KG1 (cell line): ENCODE data around the gene DENND4C.
"Not testable (repeated sequence)": the region's sequence is repeated elsewhere in the genome, so short reads cannot be mapped to it uniquely, and the experiment has no call there.

Experiments
- DNase-seq: peaks from one replicate; lab custom pipeline; 2025; lab: John Stamatoyannopoulos, UW

Gene DENND4C

DNA sequence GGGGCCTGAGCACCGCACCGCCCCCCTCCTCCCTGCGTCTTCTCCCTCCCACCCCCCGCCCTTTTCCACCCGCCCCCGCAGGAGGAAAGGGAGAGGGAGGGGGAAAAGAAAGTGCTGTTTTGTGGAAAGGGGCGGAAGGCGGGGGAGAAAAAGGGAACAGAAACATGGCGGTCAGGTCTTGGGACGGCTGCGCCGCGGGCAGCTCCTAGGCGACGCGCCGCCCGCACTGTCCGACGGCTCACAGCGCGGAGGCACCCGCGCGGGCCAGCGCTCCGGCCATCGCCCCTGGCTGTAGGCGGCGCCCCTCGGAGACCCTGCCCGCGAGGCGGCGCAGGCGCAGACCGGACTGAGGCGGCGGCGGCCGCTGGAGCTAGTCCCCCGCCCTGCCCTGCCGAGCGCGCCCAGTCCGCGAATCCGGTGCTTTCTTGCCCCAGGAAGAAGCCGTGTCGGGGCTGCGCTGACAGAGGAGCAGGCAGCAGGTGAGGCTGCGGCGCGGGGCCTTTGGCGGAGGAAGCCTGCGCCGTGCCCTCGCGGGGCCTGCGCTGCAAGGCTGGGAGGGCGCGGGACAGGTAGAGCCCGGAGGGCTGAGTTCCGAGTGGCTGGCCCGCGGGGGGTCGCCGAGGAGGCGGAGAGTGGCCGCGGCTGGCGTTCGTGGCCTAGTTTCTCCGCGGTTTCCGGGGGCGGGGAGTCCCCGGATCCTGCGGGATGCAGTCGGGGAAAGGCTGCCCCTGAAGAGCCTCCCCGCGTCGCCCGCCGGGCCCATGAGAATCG is at the start of gene DENND4C:
DENND4C (plus strand) TSS at position 339 of the 771 bp plus-strand sequence. CDS start 45,482 bp downstream, outside the sequence.
- peak; percentile 57 for DNase-seq

GRCh38 chr9:19180991-19181390 is 49.5 kb upstream of the DENND4C start:
- DNase-seq: no peak

- no peak for DNase-seq
These were observed 48.9 kb upstream of the DENND4C start for GRCh38 chr9:19181561-19181960.

DNA sequence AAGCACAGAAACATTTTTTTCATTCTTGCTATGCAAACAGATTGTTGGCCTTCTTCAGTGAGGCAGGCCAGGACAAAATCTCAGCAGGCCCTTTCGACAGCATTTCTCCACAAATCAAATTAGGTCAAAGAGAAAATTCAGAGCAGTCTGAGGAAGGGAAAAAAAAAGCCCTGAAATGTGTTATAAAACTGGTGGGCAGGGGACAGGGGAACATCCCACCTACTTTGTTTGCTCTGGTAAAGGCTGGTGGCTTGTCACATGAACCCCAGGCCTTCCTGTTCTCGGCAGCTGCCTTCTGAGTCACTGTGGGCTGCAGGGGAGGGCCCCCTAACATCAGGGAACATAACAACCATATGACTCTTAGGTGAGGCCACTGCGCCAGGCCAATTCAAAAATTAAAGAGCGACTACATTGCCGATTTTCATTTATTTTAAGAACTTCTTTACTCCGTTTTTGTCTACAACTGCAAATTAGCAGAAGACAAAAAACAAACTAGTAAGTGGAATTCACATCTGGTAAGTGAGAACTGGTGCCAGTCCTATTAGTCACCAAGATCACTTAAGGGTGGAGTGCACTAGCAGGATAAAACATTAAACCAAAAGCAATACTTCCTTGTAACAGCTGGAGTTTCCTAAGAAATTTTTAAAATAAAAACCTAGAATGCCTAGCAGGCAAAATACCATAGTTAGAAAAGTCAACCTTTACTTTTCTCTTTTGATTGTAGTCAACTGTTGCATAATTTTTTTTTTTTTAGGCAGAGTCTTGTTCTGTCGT is 46.2 kb upstream of the DENND4C start:
- DNase-seq: peak; percentile 47

GRCh38 chr9:19185191-19185590 is 45.3 kb upstream of the DENND4C start:
- no peak for DNase-seq

DNA sequence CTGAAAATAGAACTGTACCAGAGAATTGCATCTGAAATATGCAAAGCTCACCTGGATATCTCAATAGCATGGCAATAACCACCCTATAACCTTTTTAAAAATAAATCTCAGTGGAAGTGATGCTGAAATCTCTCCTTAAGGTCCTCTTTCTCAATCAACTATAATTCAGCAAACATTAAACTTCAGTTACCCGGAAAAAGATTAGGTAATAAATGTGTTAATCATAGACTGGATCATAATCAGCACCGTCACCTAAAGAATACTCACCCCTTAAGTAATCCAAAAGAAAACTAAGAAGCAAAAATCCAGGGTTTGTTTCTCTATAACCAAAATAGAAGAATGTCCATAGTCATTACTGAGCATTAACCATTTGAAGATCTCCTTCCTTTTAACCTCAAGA is 44.3 kb upstream of the DENND4C start:
- DNase-seq: no peak

DNA sequence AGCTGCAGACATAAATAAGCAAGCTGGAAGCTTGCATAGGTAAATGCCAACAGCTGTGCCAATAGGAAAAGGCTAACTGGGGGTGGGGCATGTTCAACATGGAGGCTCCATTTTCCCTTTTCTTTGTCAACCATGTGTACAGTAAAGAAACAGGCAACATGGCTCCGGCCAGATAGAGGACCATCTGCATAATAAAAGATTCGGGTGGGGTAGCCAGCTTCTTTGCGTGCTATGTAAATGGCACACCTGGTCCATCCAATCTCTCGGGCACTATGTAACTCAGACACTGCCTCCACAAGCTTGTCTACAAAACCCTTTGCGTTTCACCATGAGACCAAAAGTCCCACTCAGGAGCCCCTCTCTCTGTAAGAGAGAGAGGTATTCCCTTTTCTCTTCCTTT is 41.7 kb upstream of the DENND4C start:
- no peak for DNase-seq

GRCh38 chr9:19192202-19193028 is 38.1 kb upstream of the DENND4C start:
- no peak for DNase-seq

- DNase-seq: no peak
These were observed 37.5 kb upstream of the DENND4C start for GRCh38 chr9:19193029-19193324.

DNA sequence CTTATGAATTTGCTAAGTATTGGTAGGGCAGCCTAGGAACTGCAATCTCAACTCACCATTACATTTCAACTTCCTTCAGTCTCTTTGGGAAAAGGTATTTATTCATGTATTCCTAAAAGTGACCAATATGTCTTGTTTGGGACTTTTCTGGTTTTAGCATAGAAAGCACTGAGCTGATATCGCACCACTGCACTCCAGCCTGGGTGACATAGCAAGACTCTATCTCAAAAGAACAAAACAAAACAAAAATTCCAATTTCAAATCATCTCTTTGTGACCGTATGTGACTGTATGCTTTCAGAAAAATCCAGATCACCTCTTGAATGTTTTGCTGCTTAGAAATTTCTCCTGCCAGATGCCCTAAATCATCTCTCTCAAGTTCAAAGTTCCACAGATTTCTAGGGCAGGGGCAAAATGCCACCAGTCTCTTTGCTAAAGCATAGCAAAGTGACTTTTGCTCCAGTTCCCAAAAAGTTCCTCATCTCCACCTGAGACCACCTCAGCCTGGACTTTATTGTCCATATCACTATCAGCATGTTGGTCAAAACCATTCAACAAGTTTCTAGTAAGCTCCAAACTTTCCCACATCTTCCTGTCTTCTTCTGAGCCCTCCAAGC is 37.0 kb upstream of the DENND4C start:
- DNase-seq: not testable (repeated sequence)

- no peak for DNase-seq
These were observed 32.1 kb upstream of the DENND4C start for GRCh38 chr9:19198406-19198805.

DNA sequence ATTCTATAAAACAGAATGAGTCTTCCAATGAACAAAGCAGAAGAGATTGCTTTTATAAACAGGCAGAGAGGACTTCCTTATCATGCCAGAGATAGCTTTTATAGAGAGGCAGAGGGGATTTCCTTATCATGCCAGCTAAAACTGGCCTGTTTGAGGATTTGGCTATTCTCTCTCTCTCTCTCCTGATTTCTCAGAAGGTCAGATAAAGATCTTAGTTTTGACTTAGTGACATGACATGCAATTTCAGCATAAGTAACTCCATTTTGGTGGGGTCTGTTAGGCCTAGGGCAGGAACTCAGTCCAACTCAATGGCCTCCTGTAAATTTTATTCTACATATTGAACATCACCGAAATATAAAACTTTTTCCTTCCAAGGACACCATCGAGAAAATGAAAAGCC is 31.5 kb upstream of the DENND4C start:
- DNase-seq: no peak

DNA sequence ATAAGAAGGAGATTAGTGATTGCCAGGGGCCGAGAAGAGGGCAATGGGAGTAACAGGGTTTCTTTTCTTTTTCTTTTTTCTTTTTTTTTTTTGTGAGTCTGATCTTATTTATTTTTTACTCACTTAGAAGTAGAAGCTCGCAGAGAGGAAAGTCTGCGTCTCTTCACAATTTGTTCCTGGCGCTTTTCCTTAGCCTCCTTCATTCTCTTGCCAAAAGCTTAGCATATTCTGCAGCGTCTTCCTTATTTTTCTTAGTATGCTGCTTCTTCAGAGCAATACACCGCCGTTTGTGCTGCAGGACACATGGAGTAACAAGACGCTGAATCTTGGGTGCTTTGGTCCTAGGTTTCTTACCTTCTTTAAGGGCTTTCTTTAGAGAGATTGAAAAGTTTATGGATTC is 30.3 kb upstream of the DENND4C start:
- no peak for DNase-seq

DNA sequence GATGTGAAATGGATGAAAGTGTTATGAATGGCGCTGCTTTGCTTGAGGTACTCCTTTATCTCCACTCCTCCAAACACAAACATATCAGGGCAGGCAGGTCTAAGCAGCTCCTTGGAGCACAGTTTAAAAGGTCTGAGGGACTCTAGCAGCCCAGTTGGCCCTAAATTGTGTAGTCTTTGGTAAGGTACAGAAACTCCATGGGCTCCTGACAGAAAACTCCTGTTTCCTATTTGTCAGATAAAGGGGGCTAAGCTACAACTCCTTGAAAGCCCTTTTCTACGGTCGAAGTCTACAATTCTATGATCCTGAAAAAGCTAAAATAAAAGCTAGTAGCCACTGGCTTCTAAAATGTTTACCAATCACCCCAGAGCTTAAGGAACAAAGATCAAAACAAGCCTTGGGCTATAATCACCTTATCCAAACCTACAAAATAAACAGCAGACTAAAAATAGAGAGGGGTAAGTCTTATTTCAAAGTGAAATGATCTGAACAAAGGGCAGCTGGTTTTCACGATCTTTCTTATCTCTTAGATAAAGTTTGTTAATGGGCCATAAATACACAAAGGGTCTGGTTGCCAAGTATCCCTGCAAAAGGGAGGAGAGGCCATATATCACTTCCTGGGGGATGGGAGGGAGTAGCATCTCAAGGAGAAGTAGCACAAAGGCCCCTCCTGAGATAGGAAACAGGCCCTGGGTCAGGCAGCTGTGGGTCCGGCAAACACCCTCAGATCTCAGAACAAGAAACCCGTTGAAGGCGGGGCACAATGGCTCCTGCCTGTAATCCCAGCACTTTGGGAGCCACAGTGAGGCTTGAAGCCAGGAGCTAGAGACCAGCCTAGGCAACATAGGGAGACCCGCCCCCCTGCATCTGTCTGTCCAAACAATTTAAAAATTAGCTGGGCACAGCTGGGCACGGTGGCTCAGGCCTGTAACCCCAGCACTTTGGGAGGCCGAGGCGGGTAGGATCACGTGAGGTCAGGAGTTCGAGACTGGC is 28.3 kb upstream of the DENND4C start:
- DNase-seq: no peak

- DNase-seq: no peak
These were observed 27.4 kb upstream of the DENND4C start for GRCh38 chr9:19203058-19203457.

DNA sequence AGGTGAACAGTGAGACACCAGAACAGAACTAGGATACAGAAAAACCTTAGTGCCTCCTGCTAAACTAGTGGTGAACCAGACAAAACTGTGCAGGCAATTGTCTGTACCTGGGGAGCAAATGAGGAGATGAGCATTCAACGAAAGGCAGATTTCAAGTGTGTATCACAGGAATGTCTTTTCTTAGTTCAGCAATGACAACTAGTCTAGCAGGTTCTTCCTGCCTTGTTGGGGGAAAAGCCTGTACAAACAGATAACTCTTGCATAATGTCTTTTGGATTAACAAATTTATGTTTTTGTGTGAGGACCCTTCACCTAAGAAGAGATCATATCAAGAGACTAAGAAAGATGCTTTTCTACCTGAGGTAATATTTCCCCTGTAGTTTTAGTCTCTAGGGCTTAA is 21.8 kb upstream of the DENND4C start:
- no peak for DNase-seq

DNA sequence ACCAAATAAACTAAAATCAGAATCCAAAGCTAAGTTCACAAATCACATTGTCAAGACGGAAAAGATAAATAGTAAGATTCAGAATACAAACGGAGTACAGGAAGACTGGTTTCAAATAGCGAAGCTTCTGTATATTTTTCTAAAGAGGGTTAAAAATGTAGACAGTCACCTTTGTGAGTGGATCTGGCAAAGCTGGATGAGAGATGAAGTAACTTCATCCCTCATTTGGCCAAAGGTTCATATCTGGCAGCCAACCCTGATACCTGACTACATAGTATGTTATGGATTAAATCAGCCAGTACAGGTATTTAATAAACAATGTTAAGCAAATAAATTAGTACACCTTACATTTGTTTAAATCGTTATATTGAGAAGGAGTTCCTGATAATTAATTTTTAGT is 21.3 kb upstream of the DENND4C start:
- no peak for DNase-seq

GRCh38 chr9:19213823-19214222 is 16.7 kb upstream of the DENND4C start:
- DNase-seq: no peak

DNA sequence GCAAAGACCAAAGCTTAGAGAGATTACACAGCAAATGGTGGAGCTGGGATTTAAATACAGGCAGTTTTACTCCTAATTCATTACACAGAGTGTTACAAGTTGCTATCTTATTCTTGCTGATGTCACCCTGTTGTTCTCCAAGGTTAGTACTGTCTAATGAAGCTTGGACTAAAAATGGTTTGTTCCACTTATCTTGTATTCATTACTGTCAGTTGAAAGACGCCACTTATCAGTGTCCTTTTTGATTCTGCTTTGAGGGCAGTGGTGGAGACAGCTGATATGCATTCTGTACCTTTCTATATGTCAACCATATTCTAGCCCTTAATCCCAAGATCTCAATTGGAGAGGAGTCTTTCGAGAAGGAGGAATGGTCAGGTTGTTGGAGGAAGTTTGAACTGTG is 14.0 kb upstream of the DENND4C start:
- DNase-seq: no peak

DNA sequence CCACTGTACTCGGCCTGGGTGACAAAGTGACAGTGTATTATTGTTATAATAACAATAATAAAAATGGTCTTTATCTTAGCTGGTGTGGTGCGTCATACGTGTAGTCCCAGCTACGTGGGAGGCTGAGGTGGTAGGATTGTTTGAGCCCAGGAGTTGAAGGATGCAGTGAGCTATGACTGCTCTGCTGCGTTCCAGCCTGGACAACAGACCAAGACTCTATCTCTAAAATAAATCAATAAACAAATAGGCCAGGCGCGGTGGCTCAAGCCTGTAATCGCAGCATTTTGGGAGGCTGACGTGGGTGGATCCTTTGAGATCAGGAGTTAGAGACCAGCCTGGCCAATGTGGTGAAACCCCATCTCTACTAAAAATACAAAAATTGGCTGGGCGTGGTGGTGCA is 9.2 kb upstream of the DENND4C start:
- DNase-seq: no peak

DNA sequence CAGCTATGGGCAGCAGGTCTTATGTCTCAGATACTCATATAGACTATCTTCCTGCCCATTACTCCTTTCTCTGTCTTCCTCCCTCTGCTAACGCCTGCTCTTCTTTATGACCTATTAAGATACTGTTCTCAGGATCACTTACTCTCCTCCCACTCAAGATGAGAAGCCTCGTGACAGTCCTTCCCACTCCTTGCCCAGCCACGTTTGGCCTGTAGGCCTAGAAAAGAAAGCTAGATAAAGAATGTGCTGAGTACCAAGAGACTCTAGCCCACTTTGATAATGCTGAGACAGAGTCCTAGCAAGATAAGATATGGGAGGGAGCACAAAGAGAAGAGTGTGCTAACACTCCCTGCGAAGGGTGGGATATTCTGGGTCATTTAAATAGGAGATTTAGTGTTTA is 6.8 kb upstream of the DENND4C start:
- no peak for DNase-seq
